Measurements from ENCODE around the gene EIF3L.

- TF ChIP-seq CTCF (IDR thresholded peaks at IDR 0.05; ENCODE audit: insufficient read depth, low read length) (no peak), REST (IDR thresholded peaks at IDR 0.05; ENCODE audit: insufficient replicate concordance, low read depth) (no peak), GABPA (IDR thresholded peaks at IDR 0.05; ENCODE audit: low read depth) (no peak), POLR2AphosphoS5 (IDR thresholded peaks at IDR 0.05; ENCODE audit: low read depth) (no peak)
These were observed 31.6 kb downstream of the EIF3L start for GRCh38 chr22:37880668-37881440.
